ENCODE measurements around the gene TRMU.

DNA sequence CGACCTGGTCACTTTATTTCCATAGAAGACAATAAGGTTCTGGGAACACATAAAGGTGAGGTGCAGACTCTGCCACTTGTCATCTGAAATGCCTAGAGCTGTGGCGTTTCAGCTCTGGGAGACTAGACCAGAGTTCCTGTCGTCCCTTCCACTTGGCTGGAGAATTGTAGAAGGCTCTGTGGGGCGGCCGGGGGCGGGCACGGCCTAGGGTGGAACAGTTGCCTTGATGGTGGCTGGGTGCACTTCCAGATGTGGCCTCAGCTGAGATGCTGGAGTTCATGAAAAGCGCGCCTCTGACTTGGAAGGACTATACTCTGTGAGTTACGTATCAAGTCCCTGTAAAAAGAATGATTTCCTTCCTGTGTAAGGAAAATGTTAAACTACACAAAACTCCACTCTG, 16.8 kb downstream of the TRMU start:
- TF ChIP-seq, protein P1, sequence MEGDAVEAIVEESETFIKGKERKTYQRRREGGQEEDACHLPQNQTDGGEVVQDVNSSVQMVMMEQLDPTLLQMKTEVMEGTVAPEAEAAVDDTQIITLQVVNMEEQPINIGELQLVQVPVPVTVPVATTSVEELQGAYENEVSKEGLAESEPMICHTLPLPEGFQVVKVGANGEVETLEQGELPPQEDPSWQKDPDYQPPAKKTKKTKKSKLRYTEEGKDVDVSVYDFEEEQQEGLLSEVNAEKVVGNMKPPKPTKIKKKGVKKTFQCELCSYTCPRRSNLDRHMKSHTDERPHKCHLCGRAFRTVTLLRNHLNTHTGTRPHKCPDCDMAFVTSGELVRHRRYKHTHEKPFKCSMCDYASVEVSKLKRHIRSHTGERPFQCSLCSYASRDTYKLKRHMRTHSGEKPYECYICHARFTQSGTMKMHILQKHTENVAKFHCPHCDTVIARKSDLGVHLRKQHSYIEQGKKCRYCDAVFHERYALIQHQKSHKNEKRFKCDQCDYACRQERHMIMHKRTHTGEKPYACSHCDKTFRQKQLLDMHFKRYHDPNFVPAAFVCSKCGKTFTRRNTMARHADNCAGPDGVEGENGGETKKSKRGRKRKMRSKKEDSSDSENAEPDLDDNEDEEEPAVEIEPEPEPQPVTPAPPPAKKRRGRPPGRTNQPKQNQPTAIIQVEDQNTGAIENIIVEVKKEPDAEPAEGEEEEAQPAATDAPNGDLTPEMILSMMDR (conservative IDR thresholded peaks at IDR 0.05; ENCODE audit: low read depth, low read length) = no peak
- no peak for TF ChIP-seq EZH2 (IDR thresholded peaks at IDR 0.05; ENCODE audit: borderline replicate concordance, low read depth, low read length, poor library complexity, severe bottlenecking)

All from A673 (cell line).